GM11168 (cell line): ENCODE measurements around the gene PLA2G4D.

Experiments used
- in situ Hi-C: fragments of 300-500 bp; cut with MboI; formaldehyde crosslinking; loops from one replicate; pipeline ENCODE4 v1.12.0; 2022; ENCODE audit warnings: low sequenced_read_pairs; ENCODE audit not compliant: unreplicated experiment

Gene PLA2G4D

GRCh38 chr15:42094512-42094963 lies at the start of gene PLA2G4D:
TSS of gene PLA2G4D (minus strand) at chr15:42094562. CDS start at chr15:42094459, 103 bp downstream.
- in situ Hi-C loops = no loop called here

DNA sequence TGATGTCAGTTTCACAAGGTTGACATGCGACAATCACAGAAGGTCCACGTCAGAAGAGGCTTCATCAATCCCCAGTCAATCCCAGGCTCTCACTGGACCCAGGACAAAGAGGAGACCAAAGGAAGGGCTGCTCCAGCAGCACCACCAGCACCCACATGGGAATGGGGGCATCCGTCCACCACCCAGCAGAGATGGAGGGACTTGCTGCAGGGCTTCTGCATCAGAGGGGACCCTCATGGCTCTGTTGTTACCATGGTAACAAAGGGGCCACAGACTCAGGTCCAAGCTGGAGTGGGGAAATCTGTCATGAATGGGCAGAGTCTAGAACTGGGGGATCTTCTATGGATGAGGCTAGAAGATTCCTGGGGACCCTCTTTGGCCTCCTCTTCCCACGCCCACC lies 49.0 kb upstream of the PLA2G4D start:
- in situ Hi-C loops = no loop called here

- in situ Hi-C loops = no loop called here
These were observed 47.7 kb upstream of the PLA2G4D start for GRCh38 chr15:42141795-42142667.

- in situ Hi-C loops = no loop called here
These were observed 46.9 kb upstream of the PLA2G4D start for GRCh38 chr15:42141246-42141645.

GRCh38 chr15:42140383-42141070 lies 46.2 kb upstream of the PLA2G4D start:
- in situ Hi-C loops = no loop called here

GRCh38 chr15:42139596-42139995 lies 45.2 kb upstream of the PLA2G4D start:
- in situ Hi-C loops = no loop called here

DNA sequence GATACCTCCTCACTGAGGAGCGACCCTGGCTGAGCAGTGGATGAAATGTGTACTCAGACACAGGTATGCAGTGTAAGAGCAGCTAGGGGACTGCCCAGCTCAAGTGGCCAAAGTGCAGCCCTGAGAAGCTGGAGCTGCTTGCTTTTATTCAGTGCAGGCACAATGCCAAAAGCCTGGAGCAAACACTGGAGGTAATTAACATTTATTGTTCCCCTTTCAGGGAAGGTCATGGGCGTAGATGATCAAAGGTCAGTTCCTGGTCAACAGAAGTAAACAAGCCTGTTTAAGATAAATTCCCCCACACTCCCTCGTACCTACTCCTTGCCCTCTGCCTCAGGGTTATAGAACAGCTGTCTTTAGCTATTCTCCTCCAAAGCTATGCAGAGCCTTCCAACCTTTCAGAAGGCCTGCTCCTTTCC lies 44.6 kb upstream of the PLA2G4D start:
- in situ Hi-C loops = no loop called here

DNA sequence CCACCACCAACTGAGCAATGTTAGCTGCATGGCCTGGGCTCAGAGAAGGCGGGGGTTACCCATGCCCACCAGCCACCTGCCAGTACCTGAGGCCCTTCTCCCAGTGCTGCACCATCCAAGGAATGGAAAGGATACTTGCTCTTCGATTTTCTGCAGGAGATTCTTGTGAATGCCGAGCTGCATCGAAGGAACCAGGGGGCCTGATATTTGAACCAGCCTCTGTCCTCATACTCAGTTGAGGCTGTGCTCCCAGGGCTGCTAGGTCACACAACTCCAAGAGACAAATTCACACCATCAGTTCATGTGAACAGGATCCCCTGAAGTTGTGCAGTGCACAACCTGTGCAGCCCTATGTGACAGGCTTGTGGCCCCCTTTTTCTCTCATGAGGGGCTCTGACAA lies 44.0 kb upstream of the PLA2G4D start:
- in situ Hi-C loops = no loop called here

GRCh38 chr15:42137461-42138261 lies 43.3 kb upstream of the PLA2G4D start:
- in situ Hi-C loops = no loop called here

DNA sequence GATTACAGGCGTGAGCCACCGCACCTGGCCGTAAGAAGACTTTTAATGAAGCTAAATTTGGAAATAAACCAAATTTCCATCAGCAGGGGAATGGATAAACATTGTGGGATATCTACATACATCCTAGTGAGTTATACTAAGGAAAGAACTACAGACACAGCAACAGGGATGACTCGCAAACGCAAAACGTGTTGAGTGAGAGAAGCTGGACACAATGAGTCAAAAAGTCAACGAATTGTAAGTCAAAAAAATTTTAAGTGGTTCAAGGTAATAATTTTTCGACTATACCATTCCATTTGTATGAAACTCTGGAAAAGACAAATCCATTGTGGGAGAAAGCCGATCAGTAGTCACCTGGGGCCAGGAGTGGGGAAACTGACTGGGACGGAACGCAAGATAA lies 42.2 kb upstream of the PLA2G4D start:
- in situ Hi-C loops = no loop called here

DNA sequence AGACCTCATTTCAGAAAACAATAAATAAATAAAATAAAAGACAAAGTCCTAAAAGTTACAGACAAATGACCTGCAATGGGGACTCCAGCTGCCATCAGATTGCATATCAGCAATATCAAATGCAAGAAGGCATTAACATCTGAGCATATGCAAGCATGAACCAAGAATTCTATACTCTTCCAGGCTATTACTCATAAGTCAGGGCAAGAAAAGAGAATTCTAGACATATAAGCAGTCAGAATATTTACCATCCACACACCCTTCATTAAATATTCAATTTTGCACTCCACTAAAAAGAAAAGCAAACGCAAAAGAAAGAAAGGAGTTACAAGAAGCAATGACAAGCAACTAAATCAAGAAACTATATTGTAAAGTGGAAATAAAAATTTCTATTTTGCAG lies 41.0 kb upstream of the PLA2G4D start:
- in situ Hi-C loops = no loop called here

DNA sequence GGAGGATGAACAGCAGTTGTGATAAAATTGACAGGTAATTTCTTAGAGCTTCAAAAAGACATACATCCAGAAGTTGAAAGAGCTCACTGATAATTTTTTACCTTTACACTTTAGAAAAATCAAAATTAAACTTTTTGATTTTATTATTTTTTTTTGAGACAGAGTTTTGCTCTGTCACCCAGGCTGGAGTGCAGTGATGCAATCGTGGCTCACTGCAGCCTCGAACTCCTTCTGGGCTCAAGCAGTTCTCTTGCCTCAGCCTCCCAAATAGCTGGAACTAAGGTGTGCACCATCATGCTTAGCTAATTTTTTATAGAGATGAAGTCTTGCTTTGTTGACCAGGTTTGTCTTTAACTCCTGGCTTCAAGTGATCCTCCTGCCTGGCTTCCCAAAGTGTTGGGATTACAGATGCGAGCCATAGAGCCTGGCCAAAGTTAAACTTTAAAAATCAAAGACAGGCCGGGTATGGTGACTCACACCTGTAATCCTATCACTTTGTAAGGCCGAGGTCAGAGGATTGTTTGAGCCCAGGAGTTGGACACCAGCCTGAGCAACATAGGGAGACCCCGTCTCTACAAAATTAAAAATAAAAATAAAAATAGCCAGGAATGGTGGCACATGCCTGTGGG lies 40.4 kb upstream of the PLA2G4D start:
- in situ Hi-C loops = no loop called here

- in situ Hi-C loops = no loop called here
These were observed 39.6 kb upstream of the PLA2G4D start for GRCh38 chr15:42133886-42134502.

DNA sequence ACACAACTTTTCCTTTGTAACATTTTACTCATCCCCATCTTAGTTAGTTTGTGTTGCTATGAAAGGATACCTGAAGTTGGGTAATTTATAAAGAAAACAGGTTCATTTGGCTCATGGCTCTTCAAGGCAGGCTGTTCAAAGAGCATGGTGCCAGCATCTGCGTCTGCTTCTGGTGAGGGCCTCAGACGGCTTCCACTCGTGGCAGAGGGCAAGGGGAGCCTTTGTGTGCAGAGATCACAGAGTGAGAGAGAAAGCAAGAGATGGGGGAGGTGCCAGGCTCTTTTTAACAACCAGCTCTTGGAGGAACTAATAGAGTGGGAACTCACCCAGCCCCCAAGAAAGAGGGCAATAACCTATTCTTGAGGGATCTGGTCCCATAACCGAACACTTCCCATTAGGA lies 39.0 kb upstream of the PLA2G4D start:
- in situ Hi-C loops = no loop called here

DNA sequence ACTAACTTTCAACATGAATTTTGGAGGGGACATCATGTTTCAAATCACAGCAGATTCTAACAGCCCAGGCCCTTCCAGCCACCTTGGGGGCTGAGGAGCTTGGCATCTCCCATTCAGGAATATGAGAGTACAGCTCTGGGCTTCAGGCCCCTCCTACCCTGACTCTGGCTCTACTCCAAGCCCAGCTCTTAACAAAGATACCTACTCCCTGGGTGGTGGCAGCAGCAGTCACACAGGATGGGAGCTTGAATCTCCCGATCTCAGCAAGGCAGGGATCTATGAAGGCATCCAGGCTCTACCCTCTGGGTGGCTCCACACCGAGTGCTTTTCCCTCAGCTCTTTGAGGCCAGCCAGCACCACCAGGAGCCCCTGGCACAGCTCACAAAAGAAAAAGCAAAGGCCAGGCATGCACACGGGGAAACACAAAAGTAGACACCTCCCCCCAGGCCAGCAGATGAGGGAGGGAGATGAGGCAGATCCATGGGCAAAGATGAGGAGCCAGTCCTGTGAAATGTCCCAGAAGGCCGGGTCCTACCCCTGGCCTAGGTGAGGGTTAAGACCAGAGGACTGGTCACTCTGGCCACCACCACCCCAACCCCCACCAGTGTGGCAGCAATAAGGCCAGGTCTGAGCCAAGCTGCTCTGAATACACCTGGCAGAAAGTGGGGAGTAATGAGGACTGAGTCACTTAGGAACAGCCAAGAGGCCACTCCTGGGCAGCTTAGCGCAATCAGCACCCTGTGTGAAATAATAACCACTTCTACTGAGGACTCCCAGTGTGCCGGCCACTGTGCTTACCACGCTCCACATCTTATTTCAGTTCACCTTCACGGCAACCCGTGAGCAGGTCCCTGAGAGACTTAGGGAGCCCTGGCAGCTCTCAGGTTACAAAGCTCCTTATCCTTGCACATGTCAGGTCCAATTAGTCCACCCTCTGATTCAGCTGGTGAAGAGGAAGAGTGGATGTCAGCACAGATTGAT lies 37.8 kb upstream of the PLA2G4D start:
- in situ Hi-C loops = no loop called here

DNA sequence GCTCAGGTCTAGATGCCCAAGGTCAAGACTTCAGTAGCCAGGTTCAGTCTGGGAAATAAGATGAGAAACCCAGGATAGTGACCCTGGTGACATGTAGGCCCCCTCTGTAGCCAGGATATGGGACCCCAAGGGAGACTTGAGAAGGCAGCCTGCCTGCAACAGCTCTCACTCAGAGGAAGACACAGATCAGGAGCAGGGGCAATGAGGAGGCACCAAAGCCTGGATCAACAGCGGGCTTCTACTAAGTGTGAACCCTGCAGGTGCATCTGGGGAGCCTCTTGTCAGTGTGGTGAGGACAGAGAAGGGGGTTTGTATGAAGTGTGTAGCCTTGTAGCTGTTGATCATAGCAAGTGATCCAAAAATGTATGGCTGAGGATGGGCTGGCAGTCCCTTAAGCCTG lies 36.6 kb upstream of the PLA2G4D start:
- in situ Hi-C loops = no loop called here

- in situ Hi-C loops = no loop called here
These were observed 36.1 kb upstream of the PLA2G4D start for GRCh38 chr15:42130246-42130986.

- in situ Hi-C loops = no loop called here
These were observed 35.0 kb upstream of the PLA2G4D start for GRCh38 chr15:42129364-42129763.
